Measurements from ENCODE around the gene NOCT.

- TF ChIP-seq POLR2A (IDR thresholded peaks at IDR 0.05; ENCODE audit: low read length), result no peak
- TF ChIP-seq GATA1 (IDR thresholded peaks at IDR 0.05; ENCODE audit: low read depth, low read length), result no peak
These were observed 10.3 kb downstream of the NOCT start for GRCh38 chr4:139025841-139026240.

All from erythroblast (primary cell).